ENCODE results near the gene CLDN14. TPM values are rescaled to one million over a fixed set of nuclear protein-coding genes. Genes with fewer than 3 reads are reported as not detected.
"Not testable (repeated sequence)": the region's sequence is repeated elsewhere in the genome, so short reads cannot be mapped to it uniquely, and the experiment has no call there.

CLDN14 gene
- total RNA-seq, 1 experiment from 2014 or later, result not detected

DNA sequence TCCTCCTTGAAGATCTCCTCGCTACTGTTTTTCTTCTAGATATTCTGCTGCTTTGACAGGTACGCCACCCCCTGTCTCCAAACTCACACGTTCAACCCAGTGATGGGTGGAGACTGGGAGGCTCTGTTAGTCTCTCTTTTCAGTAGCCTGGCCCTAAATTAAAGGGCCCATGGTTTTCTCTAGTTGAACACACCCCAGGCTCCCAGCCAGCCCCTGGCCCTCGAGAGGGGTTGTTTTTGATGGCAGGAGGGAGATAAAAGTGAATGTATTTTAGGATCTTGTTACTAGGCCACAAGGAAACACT lies 21.6 kb upstream of the CLDN14 start:
- no peak for DNase-seq (ENCODE audit: low read depth)

DNA sequence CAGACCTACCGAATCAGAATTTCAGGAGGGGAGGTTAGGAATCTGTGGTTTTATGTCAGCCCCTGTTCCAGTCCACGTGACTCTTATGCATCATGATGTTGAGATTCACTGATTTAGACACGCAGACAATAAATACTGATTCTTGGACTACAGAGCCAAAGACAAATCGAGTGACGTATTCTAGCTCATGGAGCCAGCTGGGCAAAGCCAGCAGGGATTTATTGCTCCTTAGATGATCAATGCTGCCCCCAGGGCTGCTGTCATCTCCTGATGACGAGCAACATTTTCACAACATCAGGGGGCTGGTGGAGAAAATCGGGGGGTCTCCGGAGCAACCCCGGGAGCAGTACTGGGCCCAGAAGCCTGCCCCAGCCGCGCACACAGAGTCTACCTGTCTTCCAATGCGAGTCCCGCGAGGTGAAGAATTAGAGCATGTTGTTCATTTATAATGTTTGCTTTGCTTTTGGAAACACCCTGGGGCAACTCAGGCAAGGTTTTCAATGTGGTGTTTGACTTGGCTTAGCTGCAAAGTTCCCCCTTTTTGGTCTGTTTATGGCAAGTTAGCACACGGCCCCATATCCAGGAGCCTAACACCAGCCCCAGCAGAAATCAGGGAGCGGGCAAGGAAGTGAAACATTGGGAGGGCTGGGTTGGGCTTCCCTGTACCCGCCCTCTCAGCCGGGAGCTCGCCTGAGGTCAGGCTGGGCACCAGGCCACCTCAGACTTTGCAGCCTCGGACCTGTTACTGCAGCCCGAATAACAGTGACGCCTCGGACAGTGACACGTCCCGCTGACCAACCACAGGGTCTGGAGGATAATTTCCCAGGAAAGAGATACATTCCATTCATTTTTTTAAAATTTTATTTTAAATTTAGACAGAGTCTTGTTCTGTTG lies 19.9 kb upstream of the CLDN14 start:
- peak; percentile 53 for DNase-seq (ENCODE audit: low read depth)

DNA sequence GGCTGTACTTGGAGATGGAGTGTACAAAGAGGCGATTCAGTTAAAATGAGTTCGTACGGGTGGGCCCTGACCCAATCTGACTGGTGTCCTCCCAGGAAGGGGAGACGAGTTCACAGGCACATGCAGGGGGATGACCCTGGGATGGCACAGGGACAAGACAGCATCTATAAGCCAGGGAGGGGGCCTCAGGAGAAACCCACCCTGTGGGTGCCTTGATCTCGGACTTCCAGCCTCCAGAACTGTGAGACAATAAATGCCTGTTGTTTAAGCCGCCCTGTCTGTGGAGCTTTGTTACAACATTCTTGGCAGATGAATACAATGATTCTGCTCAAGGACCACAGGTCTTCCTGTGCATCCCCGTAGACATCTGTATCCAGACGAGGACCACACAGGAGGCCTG lies 14.6 kb upstream of the CLDN14 start:
- no peak for DNase-seq (ENCODE audit: low read depth)

DNA sequence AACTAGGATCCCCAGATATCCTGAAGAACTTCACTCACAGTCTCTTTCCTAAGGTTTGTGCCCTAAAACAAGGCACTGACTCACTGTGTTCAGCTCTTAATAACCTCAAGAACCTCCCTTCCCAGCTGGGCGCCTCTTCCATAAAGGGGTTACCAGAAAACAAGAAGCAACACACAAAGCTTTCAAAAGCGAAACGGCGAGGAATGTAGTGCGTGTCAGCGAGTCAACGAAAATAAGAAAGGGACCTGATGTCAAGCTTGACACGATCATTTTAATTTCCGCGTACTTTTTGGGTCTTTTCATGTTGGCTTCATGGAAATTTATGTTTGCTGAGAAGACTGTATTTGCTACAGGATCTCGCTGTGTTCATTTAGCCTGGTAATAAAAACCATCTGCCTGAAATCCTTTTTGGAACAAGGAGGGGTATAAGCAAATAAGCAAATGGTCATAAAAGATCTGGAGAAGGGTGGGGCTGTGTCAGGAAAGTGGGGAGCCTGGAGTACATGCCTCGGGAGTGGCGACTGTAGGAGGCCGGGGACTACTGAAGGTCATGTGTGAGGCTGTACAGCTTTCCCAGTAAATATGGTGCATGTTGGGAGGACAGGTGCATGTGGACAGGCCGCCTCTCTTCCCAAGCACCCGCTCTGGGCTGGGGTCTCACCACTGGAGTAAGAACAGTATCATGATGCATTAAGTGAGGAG lies 11.4 kb upstream of the CLDN14 start:
- DNase-seq (ENCODE audit: low read depth), result no peak

DNA sequence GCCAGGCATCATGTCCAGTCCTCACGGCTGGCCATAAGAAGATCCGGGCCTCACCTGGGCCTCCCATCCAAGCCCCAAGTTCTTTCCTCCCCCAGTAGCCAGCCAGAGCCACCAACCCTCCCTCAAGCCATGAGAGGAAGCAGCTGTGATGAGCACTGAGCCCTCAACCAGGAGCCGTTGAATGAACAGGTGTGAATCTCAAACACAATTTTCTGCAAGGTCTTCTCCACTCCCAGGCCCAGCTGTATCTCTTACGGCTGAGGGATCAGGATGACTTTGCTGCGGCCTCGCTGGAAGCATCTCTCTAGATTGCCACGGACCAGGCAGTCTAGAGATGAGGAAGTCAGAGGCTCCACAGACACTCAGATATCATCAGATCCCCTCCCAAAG lies 9.8 kb upstream of the CLDN14 start:
- DNase-seq (ENCODE audit: low read depth), result no peak

DNA sequence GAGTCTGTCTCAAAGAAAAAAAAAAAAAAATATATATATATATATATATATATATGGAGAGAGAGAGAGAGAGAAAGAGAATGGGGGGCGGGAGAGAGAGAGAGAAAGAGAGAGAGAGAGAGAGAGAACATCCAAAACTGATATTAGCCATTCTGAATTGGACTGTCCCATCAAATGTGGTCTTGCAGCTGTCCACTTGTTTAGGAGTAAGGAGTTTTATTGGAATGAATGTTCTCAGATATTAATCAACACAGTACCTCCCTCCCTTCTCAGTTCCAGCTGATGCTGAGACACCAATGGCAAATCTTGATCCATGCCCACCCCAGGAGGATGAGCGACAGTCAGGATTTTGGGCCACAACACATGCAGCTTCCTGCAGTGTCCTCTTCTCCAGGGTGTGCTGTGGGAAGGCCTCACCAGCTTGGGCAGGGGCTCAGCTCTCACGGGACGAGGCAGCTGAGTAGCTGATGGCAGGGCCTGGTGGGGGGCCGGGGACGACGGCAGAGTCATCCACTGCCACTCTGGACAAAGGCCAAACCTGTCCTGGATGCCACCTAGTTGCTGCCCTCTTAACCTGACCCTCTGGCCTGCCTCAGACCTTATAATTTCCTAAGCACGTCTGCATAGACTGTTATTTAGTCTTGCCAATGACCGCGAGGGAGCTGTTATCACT lies 9.3 kb upstream of the CLDN14 start:
- DNase-seq (ENCODE audit: low read depth), result no peak

DNA sequence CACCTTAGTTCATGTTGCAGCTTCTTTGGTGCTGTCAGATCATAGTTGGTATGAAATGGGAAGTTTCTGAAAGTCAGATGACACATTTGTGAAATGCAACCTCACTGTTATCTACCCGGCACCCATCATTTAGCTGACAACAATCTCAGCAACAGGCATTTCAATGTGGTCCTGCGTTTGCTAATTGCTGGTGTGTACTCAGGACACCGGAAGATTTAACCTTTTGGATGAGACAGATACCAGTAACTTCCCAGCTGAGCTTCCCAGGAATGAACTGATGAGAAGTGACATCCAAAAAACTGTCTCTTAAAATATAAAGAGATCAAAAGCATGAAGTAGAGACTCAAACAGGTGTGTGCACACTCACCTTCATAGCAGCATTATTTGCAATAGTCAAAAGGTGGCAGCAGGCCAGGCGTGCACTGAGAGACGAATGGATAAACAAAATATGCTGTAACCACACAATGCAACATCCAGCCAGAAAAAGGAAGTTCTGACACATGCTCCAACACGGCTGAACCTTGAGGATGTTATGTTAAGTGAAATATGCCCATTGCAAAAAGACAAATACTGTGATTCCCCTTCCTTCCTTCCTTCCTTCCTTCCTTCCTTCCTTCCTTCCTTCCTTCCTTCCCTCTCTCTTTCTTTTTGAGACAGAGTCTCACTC lies 7.9 kb upstream of the CLDN14 start:
- DNase-seq (ENCODE audit: low read depth), result no peak

- no peak for DNase-seq (ENCODE audit: low read depth)
Measured at GRCh38 chr21:36486246-36486645, 6.3 kb upstream of the CLDN14 start.

DNA sequence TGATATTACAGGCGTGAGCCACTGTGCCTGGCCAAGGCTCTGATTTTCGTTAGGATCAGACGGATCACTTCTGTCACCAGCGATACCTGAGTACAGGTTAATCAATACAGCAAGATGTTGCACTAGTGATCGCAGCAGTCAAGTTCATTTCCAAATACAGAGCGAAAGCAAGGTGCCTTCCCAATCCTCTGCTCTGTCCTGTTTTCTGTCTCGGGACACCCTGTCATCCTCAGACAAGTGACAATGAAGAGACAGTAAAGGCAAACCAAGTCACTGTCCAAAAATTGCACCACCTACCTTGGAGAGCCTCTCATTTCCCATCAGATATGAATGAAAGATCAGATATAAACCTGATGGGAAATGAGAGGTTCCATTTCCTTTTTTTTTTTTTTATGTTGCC lies 5.6 kb upstream of the CLDN14 start:
- DNase-seq (ENCODE audit: low read depth), result no peak

DNA sequence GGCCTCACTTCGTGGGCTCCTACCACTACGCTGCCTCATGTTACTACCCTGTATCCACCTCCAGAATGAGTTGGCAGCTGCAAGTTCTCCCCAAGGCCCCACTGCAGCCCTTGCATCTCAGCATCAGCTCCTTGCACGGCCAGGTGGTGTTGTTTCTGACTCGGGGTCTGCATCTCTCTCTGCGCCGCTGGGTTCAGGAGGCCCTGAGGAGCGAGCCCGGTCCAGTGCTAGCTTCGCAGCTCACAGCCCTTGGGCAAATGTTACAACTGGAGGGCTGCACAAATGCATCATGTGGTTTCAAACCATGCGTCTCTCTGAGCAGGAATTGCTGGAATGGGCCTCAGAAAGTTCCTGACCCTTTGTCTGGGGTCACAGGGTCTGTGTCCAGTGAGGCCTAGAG lies 3.2 kb upstream of the CLDN14 start:
- DNase-seq (ENCODE audit: low read depth), result no peak

- DNase-seq (ENCODE audit: low read depth), result no peak
Measured at GRCh38 chr21:36482673-36483072, 2.8 kb upstream of the CLDN14 start.

- DNase-seq (ENCODE audit: low read depth), result no peak
Measured at GRCh38 chr21:36482181-36482580, 2.3 kb upstream of the CLDN14 start.

DNA sequence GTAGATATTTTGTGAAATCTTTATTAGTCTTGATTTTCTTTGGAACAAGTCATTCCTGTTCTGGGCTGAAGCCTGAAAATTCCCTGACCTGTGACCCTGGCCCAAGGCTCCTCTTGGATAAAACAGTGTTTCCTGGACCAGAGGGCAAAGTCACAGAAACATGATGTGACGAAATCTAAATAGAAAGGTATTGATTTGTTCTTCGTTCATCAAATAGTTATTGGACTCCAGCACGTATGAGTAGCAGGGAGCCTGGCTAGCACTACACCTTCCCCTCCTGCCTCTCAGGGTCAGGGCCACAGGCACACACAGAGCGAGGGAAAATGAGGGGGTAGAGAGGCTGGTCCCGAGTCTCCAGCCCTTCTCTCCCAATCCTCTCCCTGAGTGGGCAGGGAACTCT lies 1.7 kb upstream of the CLDN14 start:
- DNase-seq (ENCODE audit: low read depth), result no peak

GRCh38 chr21:36480618-36481017 lies 696 bp upstream of the CLDN14 start:
- no peak for DNase-seq (ENCODE audit: low read depth)

DNA sequence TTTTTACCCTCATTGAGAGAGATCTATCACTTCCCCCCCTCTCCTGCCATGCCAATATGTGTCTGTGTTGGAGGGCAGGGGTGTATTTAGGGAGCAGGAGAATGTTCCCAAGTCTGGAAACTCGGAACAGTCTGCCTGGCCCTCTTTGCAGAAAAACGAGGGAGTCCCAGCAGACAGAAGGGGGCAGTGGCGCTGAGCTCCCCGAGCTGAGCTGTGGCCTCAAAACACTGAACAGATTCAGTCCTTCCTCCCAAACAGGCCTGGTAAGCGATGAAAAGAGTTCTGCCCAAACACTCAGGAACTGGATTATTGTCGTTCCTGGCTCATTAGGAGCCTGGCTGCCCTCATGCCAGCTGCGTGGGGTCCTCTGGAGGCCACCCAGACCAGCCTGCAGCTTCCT lies 981 bp downstream of the CLDN14 start:
- no peak for DNase-seq (ENCODE audit: low read depth)

DNA sequence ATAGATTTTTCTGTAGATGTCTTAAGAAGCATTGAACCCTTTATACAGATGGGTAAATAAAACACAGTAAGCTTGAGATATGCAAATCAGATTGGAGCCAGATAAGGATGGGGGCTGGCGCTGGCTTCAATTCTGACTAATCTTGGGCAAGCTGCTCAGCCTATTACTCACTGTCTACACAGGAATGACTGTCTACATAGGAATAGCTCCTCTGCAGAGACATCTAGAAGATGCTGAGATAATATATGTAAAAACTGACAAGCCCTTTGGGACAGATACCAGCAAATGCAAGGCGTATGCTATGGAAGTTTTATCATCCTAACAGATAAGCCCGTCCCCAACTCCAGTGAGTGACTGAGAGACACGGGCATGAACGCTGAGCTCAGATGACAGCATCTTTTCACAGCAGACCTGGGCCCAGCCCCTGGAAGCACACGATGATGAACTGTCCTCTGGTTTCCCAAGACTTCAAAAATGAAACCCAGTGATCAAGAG lies 1.7 kb downstream of the CLDN14 start:
- peak; percentile 87 for DNase-seq (ENCODE audit: low read depth)

DNA sequence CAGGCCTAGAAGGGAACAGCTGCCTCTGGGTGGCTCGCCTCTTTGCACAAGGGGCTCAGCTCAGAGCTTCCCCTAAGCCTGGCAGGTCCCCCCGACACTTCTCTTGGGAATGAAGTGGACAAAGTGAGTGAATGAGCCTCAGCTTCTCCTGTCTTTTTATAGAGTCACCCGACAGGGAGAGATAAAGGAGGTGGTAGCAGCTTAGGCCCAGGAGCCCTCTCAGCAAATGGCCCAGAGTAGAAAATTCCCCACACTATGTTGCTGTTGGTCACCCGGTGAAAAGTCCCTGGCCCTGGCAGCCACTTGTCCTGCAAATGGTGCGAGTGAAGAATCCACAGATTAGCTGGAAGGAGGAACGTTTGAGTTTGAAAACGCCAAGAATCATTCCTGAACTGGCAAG lies 2.4 kb downstream of the CLDN14 start:
- no peak for DNase-seq (ENCODE audit: low read depth)

GRCh38 chr21:36477001-36477400 lies 2.9 kb downstream of the CLDN14 start:
- no peak for DNase-seq (ENCODE audit: low read depth)

DNA sequence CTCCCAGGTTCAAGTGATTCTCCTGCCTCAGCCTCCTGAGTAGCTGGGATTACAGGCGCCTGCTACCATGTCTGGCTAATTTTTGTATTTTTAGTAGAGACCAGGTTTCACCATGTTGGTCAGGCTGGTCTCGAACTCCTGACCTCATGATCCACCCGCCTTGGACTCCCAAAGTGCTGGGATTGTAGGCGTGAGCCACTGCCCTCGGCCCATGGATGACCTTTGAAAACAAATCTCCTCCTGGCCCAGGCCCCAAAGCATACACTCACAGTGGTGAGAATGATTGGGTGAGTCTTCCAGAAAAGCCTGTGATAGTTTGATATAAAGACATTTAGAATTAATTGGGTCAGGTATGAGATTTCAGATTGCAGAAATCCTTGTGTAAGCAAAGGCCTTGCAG lies 3.4 kb downstream of the CLDN14 start:
- not testable (repeated sequence) for DNase-seq (ENCODE audit: low read depth)

DNA sequence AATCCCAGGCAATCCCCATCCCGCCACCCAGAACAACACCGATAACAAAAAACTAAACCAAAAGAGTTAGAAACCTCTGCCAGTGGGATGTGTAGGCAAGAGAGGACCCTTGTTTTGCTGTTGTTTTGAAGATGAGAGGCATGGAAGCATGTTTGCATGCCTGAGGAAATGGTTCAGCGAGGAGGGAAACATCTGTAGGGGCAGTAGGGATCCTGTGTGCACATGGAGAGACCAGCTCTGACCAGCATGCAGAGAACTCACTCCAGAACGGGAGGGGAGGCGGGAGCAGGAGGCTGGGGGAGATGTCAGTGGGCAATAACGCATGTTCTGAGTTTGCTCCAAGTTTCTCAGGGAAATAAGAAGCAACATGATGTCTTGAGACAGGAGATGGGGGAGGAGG lies 5.3 kb downstream of the CLDN14 start:
- DNase-seq (ENCODE audit: low read depth), result no peak

GRCh38 chr21:36473203-36473602 lies 6.7 kb downstream of the CLDN14 start:
- DNase-seq (ENCODE audit: low read depth), result no peak

- no peak for DNase-seq (ENCODE audit: low read depth)
Measured at GRCh38 chr21:36472377-36472776, 7.5 kb downstream of the CLDN14 start.
